H1 (cell line): ENCODE measurements around the gene HSF4. TPM values are rescaled to one million over a fixed set of nuclear protein-coding genes. Genes with fewer than 3 reads are reported as not detected.

Experiments used
- CTCF ChIA-PET: fragments of 300-600 bp; sonication (Branson Sonifier 250); formaldehyde crosslinking; loops from one replicate; lab custom pipeline; 2021; ENCODE audit not compliant: partially characterized antibody; lab: Charles Lee
- POLR2A ChIA-PET: fragments of 300-600 bp; sonication (Branson Sonifier 250); formaldehyde crosslinking; loops from one replicate; lab custom pipeline; 2021; ENCODE audit warnings: inconsistent platforms; ENCODE audit not compliant: partially characterized antibody; lab: Charles Lee
- DNase-seq, 2 experiments: peaks; one replicate each; pipeline versions ENCODE4 v3.0.0 to v3.0.0-alpha.2; 2010 to 2022; ENCODE audit warnings: low spot score in 2 of 2, low read depth in 1 of 2, mixed read lengths in 1 of 2
- FAIRE-seq: peaks from 2 replicates; lab custom pipeline; 2011; peaks lifted over from hg19 to GRCh38; lab: Jason Lieb, UNC
- H2AFZ ChIP-seq: 2 replicates; pipeline ENCODE4 v1.8.1; 2012; ENCODE audit warnings: low read length, inconsistent platforms
- H2AK5ac ChIP-seq: 2 replicates; pipeline ENCODE4 v1.6.1; 2013; ENCODE audit warnings: low read depth, low read length
- H2BK120ac ChIP-seq: replicated peaks from 2 replicates; pipeline ENCODE3; 2013; ENCODE audit warnings: low read depth, low read length, inconsistent platforms
- H2BK12ac ChIP-seq: 2 replicates; pipeline ENCODE4 v1.6.1; 2013; ENCODE audit warnings: low read depth, low read length
- H2BK15ac ChIP-seq: 2 replicates; pipeline ENCODE4 v1.6.1; 2013; ENCODE audit warnings: low read length
- H2BK20ac ChIP-seq: 2 replicates; pipeline ENCODE4 v1.6.1; 2013; ENCODE audit warnings: low read length
- H2BK5ac ChIP-seq: 2 replicates; pipeline ENCODE4 v1.6.1; 2013; ENCODE audit warnings: low read depth, low read length
- H3K14ac ChIP-seq: 2 replicates; pipeline ENCODE4 v1.6.1; 2013; ENCODE audit warnings: inconsistent platforms; ENCODE audit not compliant: insufficient read length
- H3K18ac ChIP-seq: 2 replicates; pipeline ENCODE4 v1.6.1; 2013; ENCODE audit warnings: low read length; ENCODE audit errors: extremely low read depth
- H3K23ac ChIP-seq: 2 replicates; pipeline ENCODE4 v1.6.1; 2013; ENCODE audit warnings: inconsistent platforms; ENCODE audit not compliant: insufficient read length
- H3K23me2 ChIP-seq: 2 replicates; pipeline ENCODE4 v1.6.1; 2013; ENCODE audit warnings: low read depth, low read length
- H3K27ac ChIP-seq: 2 replicates; pipeline ENCODE4 v1.6.1; 2011; ENCODE audit warnings: low read depth, low read length, inconsistent platforms
- H3K27me3 ChIP-seq, 4 experiments: replicated peaks in 1 of 4; 1 replicate in 1 of 4; 2 replicates in 3 of 4; pipeline versions ENCODE4 v1.6.1 to v1.8.1; 2011 to 2013; ENCODE audit warnings: low read length in 3 of 4, mild to moderate bottlenecking in 3 of 4, inconsistent platforms in 2 of 4, mixed read lengths in 2 of 4, moderate library complexity in 1 of 4; ENCODE audit not compliant: control insufficient read depth in 3 of 4, insufficient read depth in 3 of 4; ENCODE audit errors: extremely low read depth in 1 of 4
- H3K36me3 ChIP-seq, 4 experiments: 2 replicates each; pipeline versions ENCODE4 v1.6.1 to v1.8.1; 2011 to 2013; ENCODE audit warnings: mild to moderate bottlenecking in 4 of 4, low read length in 3 of 4, moderate library complexity in 2 of 4, control low read depth in 1 of 4, inconsistent platforms in 1 of 4; ENCODE audit not compliant: insufficient read depth in 4 of 4, control insufficient read depth in 2 of 4
- H3K4ac ChIP-seq: replicated peaks from 2 replicates; pipeline ENCODE3; 2013; ENCODE audit warnings: low read length, low read depth, mixed read lengths, inconsistent platforms; ENCODE audit not compliant: insufficient read length
- H3K4me1 ChIP-seq, 4 experiments: replicated peaks in 1 of 4; 1 replicate in 1 of 4; 2 replicates in 3 of 4; pipeline versions ENCODE4 v1.6.1 to v1.8.1; 2011 to 2013; ENCODE audit warnings: low read length in 3 of 4, inconsistent platforms in 2 of 4, mixed read lengths in 1 of 4; ENCODE audit not compliant: insufficient read depth in 4 of 4, control insufficient read depth in 3 of 4
- H3K4me2 ChIP-seq, 2 experiments: 2 replicates each; pipeline versions ENCODE4 v1.6.1 to v1.8.1; 2011 to 2013; ENCODE audit warnings: low read depth in 2 of 2, low read length in 2 of 2, control low read depth in 1 of 2, inconsistent platforms in 1 of 2, mild to moderate bottlenecking in 1 of 2; ENCODE audit not compliant: insufficient read depth in 1 of 2
- H3K4me3 ChIP-seq, 4 experiments: fragments of 200-600, 300-600 bp in 1 of 4; sonication (generic), shearing (Covaris generic), sonication (Bioruptor Twin) in 1 of 4; 2 replicates each; pipeline versions ENCODE4 v1.5.1 to v1.8.1; 2011 to 2016; ENCODE audit warnings: low read length in 4 of 4, low read depth in 3 of 4, control low read depth in 2 of 4, inconsistent platforms in 2 of 4, mild to moderate bottlenecking in 2 of 4, mixed read lengths in 1 of 4, moderate library complexity in 1 of 4; ENCODE audit not compliant: insufficient read depth in 2 of 4; ENCODE audit errors: extremely low read depth in 1 of 4
- H3K56ac ChIP-seq: replicated peaks from 2 replicates; pipeline ENCODE3; 2013; ENCODE audit warnings: low read depth, mild to moderate bottlenecking, mixed read lengths, low read length, inconsistent platforms; ENCODE audit not compliant: insufficient read length
- H3K79me1 ChIP-seq: 2 replicates; pipeline ENCODE4 v1.6.1; 2013; ENCODE audit warnings: low read depth, low read length, control low read depth
- H3K79me2 ChIP-seq, 2 experiments: 2 replicates each; pipeline versions ENCODE4 v1.6.1 to v1.8.1; 2012 to 2013; ENCODE audit warnings: low read length in 2 of 2, mild to moderate bottlenecking in 2 of 2, inconsistent platforms in 1 of 2; ENCODE audit not compliant: insufficient read depth in 2 of 2, control insufficient read depth in 1 of 2
- H3K9ac ChIP-seq, 4 experiments: replicated peaks in 1 of 4; 1 replicate in 1 of 4; 2 replicates in 3 of 4; pipeline versions ENCODE4 v1.6.1 to v1.8.1; 2011 to 2013; ENCODE audit warnings: low read depth in 3 of 4, low read length in 3 of 4, control low read depth in 2 of 4, mild to moderate bottlenecking in 2 of 4, moderate library complexity in 2 of 4, inconsistent platforms in 1 of 4; ENCODE audit errors: extremely low read depth in 1 of 4
- H3K9me3 ChIP-seq, 2 experiments: 2 replicates each; pipeline versions ENCODE4 v1.6.1 to v1.8.1; 2012 to 2013; ENCODE audit warnings: mild to moderate bottlenecking in 2 of 2, moderate library complexity in 2 of 2, control low read depth in 1 of 2, inconsistent platforms in 1 of 2, low read depth in 1 of 2, low read length in 1 of 2, mixed read lengths in 1 of 2; ENCODE audit not compliant: insufficient read depth in 2 of 2
- H4K20me1 ChIP-seq, 2 experiments: replicated peaks in 1 of 2; 2 replicates each; pipeline versions ENCODE3 to v1.8.1; 2011 to 2013; ENCODE audit warnings: inconsistent platforms in 2 of 2, low read length in 2 of 2, mild to moderate bottlenecking in 1 of 2; ENCODE audit not compliant: insufficient read depth in 2 of 2, control insufficient read depth in 1 of 2
- H4K5ac ChIP-seq: 2 replicates; pipeline ENCODE4 v1.6.1; 2013; ENCODE audit warnings: low read length, low read depth, mixed read lengths, inconsistent platforms; ENCODE audit not compliant: insufficient read length
- H4K8ac ChIP-seq: 2 replicates; pipeline ENCODE4 v1.8.0; 2013; ENCODE audit warnings: mild to moderate bottlenecking, moderate library complexity, low read length, inconsistent platforms; ENCODE audit not compliant: insufficient read depth; ENCODE audit errors: extremely low read depth
- H4K91ac ChIP-seq: replicated peaks from 2 replicates; pipeline ENCODE3; 2013; ENCODE audit warnings: low read length, mixed read lengths, inconsistent platforms; ENCODE audit not compliant: insufficient read length
- ASH2L ChIP-seq: fragments of 200-600, 300-600 bp; sonication (generic); IDR thresholded peaks from one replicate; pipeline ENCODE4 v1.7.1; 2017; ENCODE audit warnings: low read length
- BCL11A ChIP-seq, 2 experiments: IDR thresholded peaks; one replicate each; pipeline ENCODE4 v1.6.1; 2011; ENCODE audit warnings: low read depth in 2 of 2, low read length in 2 of 2, mild to moderate bottlenecking in 2 of 2
- EP300 ChIP-seq, 2 experiments: IDR thresholded peaks; 1 replicate in 1 of 2; 2 replicates in 1 of 2; pipeline ENCODE4 v1.6.1; 2011 to 2012; ENCODE audit warnings: low read depth in 2 of 2, low read length in 2 of 2, mild to moderate bottlenecking in 2 of 2, borderline replicate concordance in 1 of 2, inconsistent platforms in 1 of 2, moderate library complexity in 1 of 2
- JUN ChIP-seq: IDR thresholded peaks from 2 replicates; pipeline ENCODE4 v1.6.1; 2011; ENCODE audit warnings: low read depth, mild to moderate bottlenecking, improper control_type of control experiment, low read length
- PHF8 ChIP-seq: fragments of 200-600 bp; sonication (generic); conservative IDR thresholded peaks from 2 replicates; pipeline ENCODE4 v1.7.1; 2012; ENCODE audit warnings: low read depth, mild to moderate bottlenecking, inconsistent platforms, low read length, moderate library complexity
- RNF2 ChIP-seq: fragments of 200-900, 300-1000 bp; sonication (generic); IDR thresholded peaks from 2 replicates; pipeline ENCODE4 v1.7.1; 2016; ENCODE audit warnings: borderline replicate concordance, low read depth, mild to moderate bottlenecking, antibody characterized with exemption, low read length; ENCODE audit not compliant: poor library complexity, severe bottlenecking; ENCODE audit errors: missing control alignments
- TCF12 ChIP-seq: IDR thresholded peaks from 2 replicates; pipeline ENCODE4 v1.6.1; 2011; ENCODE audit warnings: low read depth, mild to moderate bottlenecking, low read length
- TEAD4 ChIP-seq: IDR thresholded peaks from 2 replicates; pipeline ENCODE4 v1.6.1; 2012; ENCODE audit warnings: low read depth, low read length, inconsistent platforms, mixed read lengths
- YY1 ChIP-seq: IDR thresholded peaks from 2 replicates; pipeline ENCODE4 v1.6.1; 2011; ENCODE audit warnings: low read depth, mild to moderate bottlenecking, low read length
- ZNF274 ChIP-seq: IDR thresholded peaks from 2 replicates; pipeline ENCODE4 v1.7.0; 2012; ENCODE audit warnings: low read length, borderline replicate concordance; ENCODE audit errors: extremely low read depth
- WGBS, 2 experiments: shearing (Covaris generic) in 1 of 2; methylation state at CpG; one replicate each; pipeline versions ENCODE4 v1.1.6 to v1.1.7; 2013 to 2015; ENCODE audit warnings: low lambda C conversion rate in 2 of 2, mixed read lengths in 2 of 2, inconsistent platforms in 1 of 2, low coverage in 1 of 2, missing lambda C conversion rate in 1 of 2; ENCODE audit not compliant: insufficient replicate concordance in 2 of 2, insufficient coverage in 1 of 2, insufficient read length in 1 of 2; ENCODE audit errors: extremely low coverage in 1 of 2, missing lambda C conversion rate in 1 of 2; 5-methylcytosine and 5-hydroxymethylcytosine counted together
- polyA plus RNA-seq, 7 experiments: library from polyadenylated mRNA; depleted of rRNA in 3 of 7; stranded (reverse) in 5 of 7; unstranded in 2 of 7; fragments of >200 nt in 5 of 7; fragments of 200-250 nt in 2 of 7; gene quantifications; 1 replicate in 5 of 7; 2 replicates in 1 of 7; 4 replicates in 1 of 7; pipeline versions ENCODE4 v1.2.1 to v1.2.3, GENCODE V29; 2011 to 2013; ENCODE audit warnings: missing spikeins in 2 of 7, mixed read lengths in 2 of 7
- total RNA-seq: library from RNA; stranded (reverse); fragmentation: NEBNext Ultra II Directional; extraction: Animal tissue kit (Norgen Biotek cat#: 25700); gene quantifications from 2 replicates; pipeline ENCODE4 v1.2.1, GENCODE V29; 2021

HSF4 gene
- total and polyA plus RNA-seq, 2 of the 8 experiments (the other 6 are each of a cell fraction or from before 2014, with no cell fraction given): 0.14 TPM; not detected in 1

GRCh38 chr16:67187175-67187890 is 22.8 kb downstream of the HSF4 start:
- peaks cover 13% of the 10 kb centered on the region; the same call in 1 of the 2 replicates for H3K23me2 ChIP-seq
- H2AFZ ChIP-seq: no peak overlapping the region
- no peak overlapping the region for H3K9ac ChIP-seq
- H3K79me1 ChIP-seq: peaks cover under 1% of the 10 kb centered on the region; the same call in 1 of the 2 replicates
- no peak overlapping the region for H3K14ac ChIP-seq
- no peak overlapping the region; the same call in 1 of the 2 replicates for H4K8ac ChIP-seq
- peak overlapping the region; percentile 69 for H3K4ac ChIP-seq
- H3K4me2 ChIP-seq: no peak overlapping the region
- peaks cover 8 to 32% (median 19%) of the 10 kb centered on the region in 4 experiments for H3K27me3 ChIP-seq
- no peaks in the 10 kb centered on the region; a peak in 1 of 8 replicates for H3K36me3 ChIP-seq
- no peaks in the 10 kb centered on the region for H3K9me3 ChIP-seq
- no peak overlapping the region for H2BK15ac ChIP-seq
- no peak overlapping the region for H2BK12ac ChIP-seq
- peaks cover 2 to 17% of the 10 kb centered on the region in 2 experiments for H4K20me1 ChIP-seq
- H2BK5ac ChIP-seq: no peak overlapping the region
- no peak overlapping the region for H3K27ac ChIP-seq
- H4K5ac ChIP-seq: no peak overlapping the region
- no peak overlapping the region for H4K91ac ChIP-seq
- CTCF ChIA-PET: interaction anchor here (0.6 to 9.3 kb wide), 9 partner anchors 12 to 756 kb away, joined by 3 to 151 read pairs (median 3); partner anchors contain the start of genes ELMO3, FBXL8, HSF4 and LCAT
- peaks cover 0 to 17% (median 10%) of the 10 kb centered on the region in 4 experiments; a peak in 6 of 7 replicates for H3K4me1 ChIP-seq
- no peak overlapping the region for H2BK20ac ChIP-seq
- POLR2A ChIA-PET: interaction anchor here (0.5 to 1.6 kb wide), 4 partner anchors 11 to 235 kb away, joined by 3 to 8 read pairs (median 4); no protein-coding TSS in a partner anchor
- WGBS, 2 experiments: 91% methylated on average over 24 of the region's 26 CpGs; no CpG with 5 or more reads in 1 of the 2 experiments
- H3K79me2 ChIP-seq: peaks cover under 1 to 7% of the 10 kb centered on the region in 2 experiments
- H2AK5ac ChIP-seq: no peak overlapping the region
- no peak overlapping the region for H3K4me3 ChIP-seq
- no peak for DNase-seq
- FAIRE-seq: no peak
- H3K23ac ChIP-seq: no peak overlapping the region
- H3K56ac ChIP-seq: no peak overlapping the region
- no peak overlapping the region for H2BK120ac ChIP-seq
- no peak overlapping the region for H3K18ac ChIP-seq
- TF ChIP-seq TCF12: no peak
- no peak for TF ChIP-seq BCL11A (IDR thresholded peaks at IDR 0.05; ENCODE audit: low read depth in 2 of 2, low read length in 2 of 2)
- TF ChIP-seq PHF8: no peak
- no peak for TF ChIP-seq ZNF274
- no peak for TF ChIP-seq EP300 (IDR thresholded peaks at IDR 0.05; ENCODE audit: borderline replicate concordance in 1 of 2, low read depth in 2 of 2, low read length in 2 of 2)
- TF ChIP-seq TEAD4: no peak
- no peak for TF ChIP-seq YY1
- TF ChIP-seq RNF2: no peak
- TF ChIP-seq ASH2L: no peak
- TF ChIP-seq JUN: no peak
